IgD-negative memory B cell (primary cell): ENCODE data around the gene ZNF71. TPM values are rescaled to one million over a fixed set of nuclear protein-coding genes. Genes with fewer than 3 reads are reported as not detected.

Source experiments
- polyA plus RNA-seq: library from polyadenylated mRNA; unstranded; fragments of 300-500 nt; fragmentation: Illumina TruSeq; gene quantifications from one replicate; pipeline ENCODE4 v1.2.3, GENCODE V29; 2021

Gene ZNF71
- polyA plus RNA-seq, 1 donor from 2014 or later, result 11.1 TPM

Other genes starting within 250 kb of the ZNF71 start
- 7.3 TPM for gene ZNF582, start 201.8 kb upstream of the ZNF71 start, polyA plus RNA-seq
- 10.1 TPM for gene ZNF583, start 191.0 kb upstream of the ZNF71 start, polyA plus RNA-seq
- 0.74 TPM for gene ZNF667, start 118.0 kb upstream of the ZNF71 start, polyA plus RNA-seq
- 0.14 TPM for gene ZNF471, start 87.4 kb upstream of the ZNF71 start, polyA plus RNA-seq
- gene ZFP28, start 56.4 kb upstream of the ZNF71 start, polyA plus RNA-seq, result 1.1 TPM
- gene ZNF470, start 27.8 kb upstream of the ZNF71 start, polyA plus RNA-seq, result 2.1 TPM
- gene SMIM17, start 47.9 kb downstream of the ZNF71 start, polyA plus RNA-seq, result not detected
- 6.0 TPM for gene ZNF835, start 76.5 kb downstream of the ZNF71 start, polyA plus RNA-seq
- gene PEG3, start 245.4 kb downstream of the ZNF71 start, polyA plus RNA-seq, result not detected
- not detected for gene ZIM2, start 245.4 kb downstream of the ZNF71 start, polyA plus RNA-seq